CD4-positive, alpha-beta T cell (primary cell): Measurements from ENCODE around the gene PRR4. TPM values are rescaled to one million over a fixed set of nuclear protein-coding genes. Genes with fewer than 3 reads are reported as not detected.

ENCODE experiments used
- ATAC-seq: fragments of 200-7000 bp; cut with Tn5 transposase; one replicate; pipeline ENCODE4 v1.10.0; 2022; ENCODE audit warnings: mild to moderate bottlenecking; ENCODE audit not compliant: poor library complexity
- CTCF ChIA-PET: fragments of 350-600 bp; sonication (Branson Sonifier 250); formaldehyde crosslinking; loops from one replicate; lab custom pipeline; 2021; ENCODE audit warnings: antibody characterized with exemption, inconsistent platforms; lab: Charles Lee
- POLR2A ChIA-PET: fragments of 350-600 bp; sonication (Branson Sonifier 250); formaldehyde crosslinking; loops from one replicate; lab custom pipeline; 2021; ENCODE audit warnings: antibody characterized with exemption, inconsistent platforms; lab: Charles Lee
- DNase-seq, 14 experiments: peaks; one replicate each; pipeline ENCODE4 v3.0.0-alpha.2; 2013 to 2020; ENCODE audit warnings: mixed read lengths in 2 of 14
- H3K27ac ChIP-seq, 2 donors: one replicate each; pipeline versions ENCODE4 v1.5.1 to v1.7.0; 2013; ENCODE audit warnings: low read length in 2 of 2, low read depth in 1 of 2, mild to moderate bottlenecking in 1 of 2
- H3K27me3 ChIP-seq, 2 experiments: 1 replicate in 1 of 2; 2 replicates in 1 of 2; pipeline versions ENCODE4 v1.6.1 to v1.7.0; 2013; ENCODE audit warnings: low read length in 2 of 2, control low read depth in 1 of 2, mild to moderate bottlenecking in 1 of 2, moderate library complexity in 1 of 2; ENCODE audit not compliant: insufficient read depth in 2 of 2, control insufficient read depth in 1 of 2
- H3K36me3 ChIP-seq: one replicate; pipeline ENCODE4 v1.6.1; 2013; ENCODE audit warnings: low read length, control low read depth; ENCODE audit not compliant: insufficient read depth
- H3K4me1 ChIP-seq: one replicate; pipeline ENCODE4 v1.6.1; 2013; ENCODE audit warnings: low read length, control low read depth; ENCODE audit not compliant: insufficient read depth
- H3K4me3 ChIP-seq: one replicate; pipeline ENCODE4 v1.5.1; 2013; ENCODE audit warnings: mild to moderate bottlenecking, low read length, moderate library complexity
- H3K9me3 ChIP-seq, 2 experiments: 1 replicate in 1 of 2; 2 replicates in 1 of 2; pipeline versions ENCODE4 v1.6.1 to v1.7.0; 2013; ENCODE audit warnings: low read length in 2 of 2, mild to moderate bottlenecking in 2 of 2, control low read depth in 1 of 2, moderate library complexity in 1 of 2; ENCODE audit not compliant: control insufficient read depth in 1 of 2, insufficient read depth in 1 of 2
- H3K27ac Mint-ChIP-seq: one replicate; pipeline ENCODE4 v1.8.0; 2020; ENCODE audit warnings: mixed read lengths
- H3K27me3 Mint-ChIP-seq: one replicate; pipeline ENCODE4 v1.8.0; 2021; ENCODE audit warnings: mixed read lengths
- H3K36me3 Mint-ChIP-seq: one replicate; pipeline ENCODE4 v1.8.0; 2021; ENCODE audit warnings: low read depth, mixed read lengths
- H3K4me1 Mint-ChIP-seq: one replicate; pipeline ENCODE4 v1.8.0; 2021; ENCODE audit warnings: low read depth, mixed read lengths
- H3K4me3 Mint-ChIP-seq: one replicate; pipeline ENCODE4 v1.8.0; 2020; ENCODE audit warnings: mild to moderate bottlenecking, mixed read lengths
- H3K9me3 Mint-ChIP-seq: one replicate; pipeline ENCODE4 v1.8.0; 2020; ENCODE audit warnings: mixed read lengths
- intact Hi-C, 2 experiments: fragments of 100-400 bp; cut with DNase I in 1 of 2; cut with micrococcal nuclease in 1 of 2; formaldehyde crosslinking; loops; one replicate each; pipeline versions ENCODE4 v1.15.1 to v1.9.0; 2023 to 2025; cut with DNase I, micrococcal nuclease
- total RNA-seq, 174 experiments: library from RNA in 2 of 174; stranded (reverse) in 2 of 174; gene quantifications; one replicate each; pipeline ENCODE4 v1.2.3 and lab custom pipeline; 2021 to 2026
- TF ChIP-seq, protein P1 (sequence below): fragments of 200-600 bp; IDR thresholded peaks from one replicate; pipeline ENCODE4 v1.8.0; 2022; ENCODE audit warnings: antibody characterized with exemption, mild to moderate bottlenecking

Gene PRR4
- total RNA-seq, 2 experiments from 2014 or later, result not detected

DNA sequence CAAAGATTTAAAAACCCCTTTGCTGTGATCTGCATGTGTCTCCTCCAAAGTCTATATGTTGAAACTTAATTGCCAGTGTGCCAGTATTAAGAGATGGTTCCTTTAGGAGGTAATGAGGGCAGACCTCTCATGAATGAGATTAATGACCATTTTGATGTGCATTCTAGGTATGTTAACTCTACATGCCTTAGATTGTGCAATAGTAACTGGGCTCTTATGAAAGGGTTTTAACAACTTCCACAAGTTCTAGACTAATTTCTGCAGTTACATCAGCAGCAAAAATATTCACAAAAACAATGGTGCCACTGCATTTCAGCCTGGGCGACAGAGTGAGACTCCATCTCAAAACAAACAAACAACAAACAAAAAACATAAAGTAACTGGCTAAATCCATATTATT is 19.3 kb downstream of the PRR4 start:
- H3K9me3 Mint-ChIP-seq, result no peaks in the 10 kb centered on the region
- no peak for DNase-seq
- intact Hi-C loops, result no loop called here

DNA sequence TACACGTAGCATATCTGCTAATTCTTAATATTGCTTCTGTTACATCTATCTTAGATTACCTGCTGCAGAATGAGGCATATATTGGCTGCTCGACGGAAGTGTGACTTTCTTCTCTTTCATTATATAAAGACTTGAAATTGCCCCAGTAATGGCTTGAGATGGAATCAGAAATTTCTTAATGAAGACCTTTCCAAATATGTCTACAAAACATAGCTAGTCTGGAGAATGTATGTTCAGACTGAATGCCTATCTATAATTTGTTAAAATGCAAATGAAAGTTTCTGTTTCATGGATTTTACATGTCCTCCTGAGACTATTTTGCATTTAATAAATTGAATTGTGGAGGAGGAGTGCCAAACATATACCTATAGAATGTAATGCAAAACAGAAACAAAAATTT is 23.0 kb downstream of the PRR4 start, which contains the start of gene TAS2R10:
Gene TAS2R10 (minus strand): TSS at position 101 of the 400 bp plus-strand sequence. CDS start 89 bp downstream, at position 12.
- TF ChIP-seq, protein P1, sequence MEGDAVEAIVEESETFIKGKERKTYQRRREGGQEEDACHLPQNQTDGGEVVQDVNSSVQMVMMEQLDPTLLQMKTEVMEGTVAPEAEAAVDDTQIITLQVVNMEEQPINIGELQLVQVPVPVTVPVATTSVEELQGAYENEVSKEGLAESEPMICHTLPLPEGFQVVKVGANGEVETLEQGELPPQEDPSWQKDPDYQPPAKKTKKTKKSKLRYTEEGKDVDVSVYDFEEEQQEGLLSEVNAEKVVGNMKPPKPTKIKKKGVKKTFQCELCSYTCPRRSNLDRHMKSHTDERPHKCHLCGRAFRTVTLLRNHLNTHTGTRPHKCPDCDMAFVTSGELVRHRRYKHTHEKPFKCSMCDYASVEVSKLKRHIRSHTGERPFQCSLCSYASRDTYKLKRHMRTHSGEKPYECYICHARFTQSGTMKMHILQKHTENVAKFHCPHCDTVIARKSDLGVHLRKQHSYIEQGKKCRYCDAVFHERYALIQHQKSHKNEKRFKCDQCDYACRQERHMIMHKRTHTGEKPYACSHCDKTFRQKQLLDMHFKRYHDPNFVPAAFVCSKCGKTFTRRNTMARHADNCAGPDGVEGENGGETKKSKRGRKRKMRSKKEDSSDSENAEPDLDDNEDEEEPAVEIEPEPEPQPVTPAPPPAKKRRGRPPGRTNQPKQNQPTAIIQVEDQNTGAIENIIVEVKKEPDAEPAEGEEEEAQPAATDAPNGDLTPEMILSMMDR, result no peak
- intact Hi-C loops, result no loop called here
- ChIA-PET CTCF (no interaction called here), POLR2A (no interaction called here)
- Mint-ChIP-seq H3K27me3 (no peaks in the 10 kb centered on the region), H3K27ac (no peak within 1 kb of the TSS), H3K9me3 (no peaks in the 10 kb centered on the region), H3K4me1 (no peaks in the 10 kb centered on the region), H3K36me3 (no peaks in the 10 kb centered on the region), H3K4me3 (no peak within 1 kb of the TSS)
- Histone ChIP-seq H3K27me3 (no peaks in the 10 kb centered on the region), H3K4me3 (no peak within 1 kb of the TSS), H3K36me3 (no peaks in the 10 kb centered on the region), H3K9me3 (no peaks in the 10 kb centered on the region), H3K4me1 (no peaks in the 10 kb centered on the region), H3K27ac (no peak within 1 kb of the TSS)
- no peak for ATAC-seq
- DNase-seq, result no peak

More for the DNA sequence above, 19.3 kb downstream of the PRR4 start:
- no peaks in the 10 kb centered on the region for H3K27me3 Mint-ChIP-seq
- TF ChIP-seq, protein P1, result no peak
- ATAC-seq, result no peak
- Histone ChIP-seq H3K4me1 (no peaks in the 10 kb centered on the region), H3K9me3 (no peaks in the 10 kb centered on the region), H3K27ac (no peak overlapping the region), H3K27me3 (no peaks in the 10 kb centered on the region), H3K36me3 (no peaks in the 10 kb centered on the region), H3K4me3 (no peak overlapping the region)
- H3K4me1 Mint-ChIP-seq, result no peaks in the 10 kb centered on the region
- POLR2A ChIA-PET, result no interaction called here
- CTCF ChIA-PET, result no interaction called here
- no peaks in the 10 kb centered on the region for H3K36me3 Mint-ChIP-seq
- H3K27ac Mint-ChIP-seq, result no peak overlapping the region
- H3K4me3 Mint-ChIP-seq, result no peak overlapping the region

DNA sequence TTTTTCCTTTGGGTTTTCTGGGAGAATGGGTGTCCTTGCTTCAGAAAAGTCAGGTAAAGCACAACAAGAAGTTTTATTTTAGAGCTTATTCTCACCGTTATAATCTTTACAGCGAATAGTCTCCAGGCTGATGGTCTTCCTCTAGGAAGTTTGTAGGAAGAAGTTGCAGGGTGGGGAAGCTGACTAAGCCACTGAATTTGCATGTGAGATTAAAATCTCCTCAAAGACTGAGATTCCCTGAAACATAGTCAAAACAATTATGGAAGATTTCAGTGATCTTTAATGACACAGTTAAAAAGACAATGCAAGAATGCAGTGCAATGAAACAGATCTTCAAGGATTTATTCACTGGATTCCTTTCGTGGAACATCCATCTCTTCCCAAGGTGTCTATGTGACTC is 24.3 kb downstream of the PRR4 start:
- intact Hi-C loops, result no loop called here
- Histone ChIP-seq H3K27ac (no peak overlapping the region), H3K27me3 (no peaks in the 10 kb centered on the region), H3K36me3 (no peaks in the 10 kb centered on the region), H3K9me3 (no peaks in the 10 kb centered on the region), H3K4me3 (no peak overlapping the region), H3K4me1 (no peaks in the 10 kb centered on the region)
- TF ChIP-seq, protein P1, result no peak
- H3K27me3 Mint-ChIP-seq, result no peaks in the 10 kb centered on the region
- no peaks in the 10 kb centered on the region for H3K9me3 Mint-ChIP-seq
- no peaks in the 10 kb centered on the region for H3K4me1 Mint-ChIP-seq
- no peak for DNase-seq
- ChIA-PET CTCF (no interaction called here), POLR2A (no interaction called here)
- H3K27ac Mint-ChIP-seq, result no peak overlapping the region
- no peaks in the 10 kb centered on the region for H3K36me3 Mint-ChIP-seq
- no peak for ATAC-seq
- no peak overlapping the region for H3K4me3 Mint-ChIP-seq
